Muscle of back (tissue), 11 donors: Measurements from ENCODE around the gene HDAC7. TPM values are rescaled to one million over a fixed set of nuclear protein-coding genes. Genes with fewer than 3 reads are reported as not detected.
A peak's percentile ranks its signal among the peaks of the same experiment; 100 is the strongest.
"Not testable (repeated sequence)": the region's sequence is repeated elsewhere in the genome, so short reads cannot be mapped to it uniquely, and the experiment has no call there.

ENCODE experiments used
- DNase-seq, 3 donors: peaks; one replicate each; pipeline versions ENCODE4 v3.0.0 to v3.0.0-alpha.2; 2013
- polyA plus RNA-seq, 10 donors: library from polyadenylated mRNA; unstranded; fragments of 120-200 nt; gene quantifications; one replicate each; pipeline ENCODE4 v1.2.1, GENCODE V29; 2013; ENCODE audit not compliant: insufficient read length in 10 of 10

The HDAC7 gene
- polyA plus RNA-seq, 10 donors: 51.6 to 87.4 (median 59.9) TPM

GRCh38 chr12:47832263-47832933 lies 12.7 kb upstream of the HDAC7 start:
- no peak for DNase-seq

- DNase-seq: no peak
Observed at GRCh38 chr12:47829584-47829983, 9.9 kb upstream of the HDAC7 start.

GRCh38 chr12:47828976-47829482 lies 9.3 kb upstream of the HDAC7 start:
- peak in 1 of 3 donors; percentile 78 for DNase-seq

GRCh38 chr12:47828008-47828975 lies 8.6 kb upstream of the HDAC7 start:
- DNase-seq: peak in 1 of 3 donors; percentile 86

- peak in 1 of 3 donors; percentile 54 for DNase-seq
Observed at GRCh38 chr12:47825173-47825639, 5.5 kb upstream of the HDAC7 start.

- DNase-seq: no peak
Observed at GRCh38 chr12:47824635-47825034, 4.9 kb upstream of the HDAC7 start.

GRCh38 chr12:47824198-47824597 lies 4.5 kb upstream of the HDAC7 start:
- DNase-seq: no peak

- no peak for DNase-seq
Observed at GRCh38 chr12:47823422-47824086, 3.9 kb upstream of the HDAC7 start.

- DNase-seq: no peak
Observed at GRCh38 chr12:47822863-47823262, 3.2 kb upstream of the HDAC7 start.

- peak in 2 of 3 donors; percentile 68 to 70 for DNase-seq
Observed at GRCh38 chr12:47822401-47822800, 2.7 kb upstream of the HDAC7 start.

GRCh38 chr12:47821346-47821706 lies 1.6 kb upstream of the HDAC7 start:
- no peak for DNase-seq

- peak; percentile 88 to 97 (median 94) for DNase-seq
Observed at GRCh38 chr12:47820631-47821345, 1.1 kb upstream of the HDAC7 start.

- DNase-seq: peak in 1 of 3 donors; percentile 79
Observed at GRCh38 chr12:47819138-47819895, 386 bp downstream of the HDAC7 start.

- DNase-seq: peak in 1 of 3 donors; percentile 61
Observed at GRCh38 chr12:47818467-47819137, 1.1 kb downstream of the HDAC7 start.

- DNase-seq: no peak
Observed at GRCh38 chr12:47818007-47818376, 1.7 kb downstream of the HDAC7 start.

GRCh38 chr12:47817272-47818006 lies 2.3 kb downstream of the HDAC7 start:
- peak in 1 of 3 donors; percentile 55 for DNase-seq

GRCh38 chr12:47816403-47817271 lies 3.1 kb downstream of the HDAC7 start:
- peak in 1 of 3 donors; percentile 37 for DNase-seq

GRCh38 chr12:47815447-47815846 lies 4.3 kb downstream of the HDAC7 start:
- DNase-seq: not testable (repeated sequence)
